Urinary bladder (tissue), 4 donors: ENCODE results near the gene TRAPPC12. TPM values are rescaled to one million over a fixed set of nuclear protein-coding genes. Genes with fewer than 3 reads are reported as not detected.
"Not testable (repeated sequence)": the region's sequence is repeated elsewhere in the genome, so short reads cannot be mapped to it uniquely, and the experiment has no call there.

ENCODE experiments used
- DNase-seq: peaks from one replicate; pipeline ENCODE4 v3.0.0-alpha.2; 2015; ENCODE audit errors: extremely low spot score
- H3K27ac ChIP-seq: one replicate; pipeline ENCODE4 v1.5.1; 2013; ENCODE audit warnings: low read depth, mild to moderate bottlenecking, moderate library complexity
- H3K36me3 ChIP-seq: one replicate; pipeline ENCODE4 v1.6.1; 2013; ENCODE audit warnings: mild to moderate bottlenecking, moderate library complexity; ENCODE audit not compliant: insufficient read depth
- H3K4me1 ChIP-seq: one replicate; pipeline ENCODE4 v1.6.1; 2013; ENCODE audit warnings: mild to moderate bottlenecking, moderate library complexity; ENCODE audit not compliant: insufficient read depth
- H3K4me3 ChIP-seq: one replicate; pipeline ENCODE4 v1.5.1; 2013; ENCODE audit warnings: low read depth, low read length
- WGBS: extraction: QIAGEN DNeasy Blood & Tissue Kit; methylation state at CpG from one replicate; pipeline ENCODE4 v1.1.7; 2013; 5-methylcytosine and 5-hydroxymethylcytosine counted together
- polyA plus RNA-seq: library from polyadenylated mRNA; stranded (reverse); fragments of 200-250 nt; gene quantifications from one replicate; pipeline ENCODE4 v1.2.3, GENCODE V29; 2013
- total RNA-seq: library from RNA; depleted of rRNA; stranded (reverse); fragments of >200 nt; gene quantifications from one replicate; pipeline ENCODE4 v1.2.3, GENCODE V29; 2014
- donor health status: healthy with polysubstance abuse.
- donor health status: healthy.

Gene TRAPPC12
- total and polyA plus RNA-seq, 2 donors: 60.4 to 68.6 TPM

GRCh38 chr2:3513026-3513810 lies 133.7 kb downstream of the TRAPPC12 start:
- DNase-seq: no peak
- no peaks in the 10 kb centered on the region for H3K4me1 ChIP-seq
- H3K27ac ChIP-seq: no peak overlapping the region
- no peak overlapping the region for H3K4me3 ChIP-seq
- H3K36me3 ChIP-seq: peaks cover 2% of the 10 kb centered on the region
- 95% methylated on average over 3 of the region's 3 CpGs for WGBS

- H3K36me3 ChIP-seq, DNase-seq, H3K27ac ChIP-seq, H3K4me3 ChIP-seq, H3K4me1 ChIP-seq: not testable (repeated sequence)
- 96% methylated on average over 5 of the region's 5 CpGs for WGBS
Measured at GRCh38 chr2:3515438-3515837, 135.9 kb downstream of the TRAPPC12 start.

GRCh38 chr2:3516831-3517230 lies 137.3 kb downstream of the TRAPPC12 start:
- Histone ChIP-seq H3K4me1 (no peaks in the 10 kb centered on the region), H3K36me3 (peaks cover 2% of the 10 kb centered on the region), H3K4me3 (no peak overlapping the region), H3K27ac (no peak overlapping the region)
- DNase-seq: no peak
- 94% methylated on average over 3 of the region's 3 CpGs for WGBS

GRCh38 chr2:3517948-3518495 lies 138.5 kb downstream of the TRAPPC12 start:
- H3K4me3 ChIP-seq: peak overlapping the region; percentile 80
- 24% methylated on average over 3 of the region's 3 CpGs for WGBS
- H3K27ac ChIP-seq: peak overlapping the region; percentile 87
- H3K4me1 ChIP-seq: peaks cover under 1% of the 10 kb centered on the region
- DNase-seq: no peak
- H3K36me3 ChIP-seq: peaks cover 2% of the 10 kb centered on the region

- Histone ChIP-seq H3K36me3 (no peaks in the 10 kb centered on the region), H3K4me3 (peak overlapping the region; percentile 80), H3K4me1 (peaks cover 6% of the 10 kb centered on the region), H3K27ac (peak overlapping the region; percentile 95)
- under 1% methylated on average over 67 of the region's 67 CpGs for WGBS
- peak; percentile 92 for DNase-seq
Measured at GRCh38 chr2:3518496-3519254, 139.2 kb downstream of the TRAPPC12 start.

GRCh38 chr2:3519255-3520205 lies 140.0 kb downstream of the TRAPPC12 start, which contains the start of gene ADI1:
ADI1 (minus strand) TSS chr2:3519531; CDS start chr2:3519487, 44 bp downstream.
- H3K4me3 ChIP-seq: peak within 1 kb of the TSS; percentile 80
- WGBS: 2% methylated on average over 76 of the region's 76 CpGs
- peaks cover 6% of the 10 kb centered on the region for H3K4me1 ChIP-seq
- peak within 1 kb of the TSS; percentile 95 for H3K27ac ChIP-seq
- no peak for DNase-seq
- H3K36me3 ChIP-seq: no peaks in the 10 kb centered on the region

GRCh38 chr2:3520591-3520990 lies 141.1 kb downstream of the TRAPPC12 start:
- Histone ChIP-seq H3K36me3 (no peaks in the 10 kb centered on the region), H3K27ac (no peak overlapping the region), H3K4me3 (no peak overlapping the region), H3K4me1 (peaks cover 6% of the 10 kb centered on the region)
- DNase-seq: no peak
- WGBS: 92% methylated on average over 6 of the region's 6 CpGs

- DNase-seq: no peak
- Histone ChIP-seq H3K4me1 (peaks cover 6% of the 10 kb centered on the region), H3K4me3 (no peak overlapping the region), H3K36me3 (no peaks in the 10 kb centered on the region), H3K27ac (peak overlapping the region; percentile 33)
- 31% methylated on average over 13 of the region's 13 CpGs for WGBS
Measured at GRCh38 chr2:3522961-3523421, 143.5 kb downstream of the TRAPPC12 start.

- 19% methylated on average over 4 of the region's 4 CpGs for WGBS
- no peak for DNase-seq
- Histone ChIP-seq H3K36me3 (no peaks in the 10 kb centered on the region), H3K4me1 (peaks cover 6% of the 10 kb centered on the region), H3K27ac (no peak overlapping the region), H3K4me3 (no peak overlapping the region)
Measured at GRCh38 chr2:3523551-3524041, 144.1 kb downstream of the TRAPPC12 start.

GRCh38 chr2:3526871-3527270 lies 147.4 kb downstream of the TRAPPC12 start:
- 90% methylated on average over 22 of the region's 22 CpGs for WGBS
- H3K4me3 ChIP-seq: no peak overlapping the region
- DNase-seq: no peak

GRCh38 chr2:3527886-3528785 lies 148.6 kb downstream of the TRAPPC12 start:
- Histone ChIP-seq H3K27ac (no peak overlapping the region), H3K4me3 (no peak overlapping the region), H3K36me3 (no peaks in the 10 kb centered on the region), H3K4me1 (peaks cover 4% of the 10 kb centered on the region)
- WGBS: 90% methylated on average over 40 of the region's 40 CpGs
- no peak for DNase-seq

More at GRCh38 chr2:3526871-3527270, 147.4 kb downstream of the TRAPPC12 start:
- Histone ChIP-seq H3K27ac (no peak overlapping the region), H3K4me1 (peaks cover 6% of the 10 kb centered on the region), H3K36me3 (no peaks in the 10 kb centered on the region)
